ENCODE results near the gene PBX2. TPM values are rescaled to one million over a fixed set of nuclear protein-coding genes. Genes with fewer than 3 reads are reported as not detected.

The PBX2 gene
- total and polyA plus RNA-seq, 2 of the 4 experiments (the other 2 are of a cell fraction) = 17.7 to 56.8 TPM

GRCh38 chr6:32163559-32164258, 26.3 kb downstream of the PBX2 start:
- in situ Hi-C loops (cut with MboI; ENCODE audit: low sequenced_read_pairs) (no loop called here), intact Hi-C loops (cut with micrococcal nuclease) (no loop called here), dilution Hi-C loops (cut with HindIII; ENCODE audit: low sequenced_read_pairs, unreplicated experiment) (no loop called here)
- H2AK9ac ChIP-seq (replicated peaks; ENCODE audit: low read depth, low read length, poor library complexity) = no peak overlapping the region
- no peaks in the 10 kb centered on the region for H3K79me1 ChIP-seq (ENCODE audit: low read depth in 1 of 2, low read length in 2 of 2)
- H4K20me1 ChIP-seq (ENCODE audit: insufficient read depth, low read length) = no peaks in the 10 kb centered on the region
- no peak for TF ChIP-seq CHD1 (IDR thresholded peaks at IDR 0.05; ENCODE audit: low read depth, low read length)
- TF ChIP-seq RCOR1 (IDR thresholded peaks at IDR 0.05; ENCODE audit: insufficient replicate concordance, low read length) = no peak
- no peak for TF ChIP-seq BHLHE40 (IDR thresholded peaks at IDR 0.05; ENCODE audit: low read depth, low read length)
- no peak for TF ChIP-seq SMC3 (IDR thresholded peaks at IDR 0.05; ENCODE audit: low read depth, low read length)
- TF ChIP-seq NFE2L2 (IDR thresholded peaks at IDR 0.05; ENCODE audit: low read depth, low read length) = no peak
- TF ChIP-seq CTCF (conservative IDR thresholded peaks at IDR 0.05; ENCODE audit: low read depth, low read length) = no peak
- TF ChIP-seq POLR2A (IDR thresholded peaks at IDR 0.05; ENCODE audit: low read depth, low read length) = no peak
- DNase-seq (no peak), ATAC-seq (ENCODE audit: low read depth) (no peak)
- no peaks in the 10 kb centered on the region for H3K27me3 ChIP-seq (ENCODE audit: control insufficient read depth, insufficient read depth, low read length)
- no peaks in the 10 kb centered on the region for H3K9me3 ChIP-seq (ENCODE audit: control insufficient read depth, insufficient read depth, low read length)
- no peak overlapping the region for H3K4me3 ChIP-seq (ENCODE audit: insufficient read depth, low read depth, low read length)
- H3K18ac ChIP-seq (ENCODE audit: low read depth, low read length) = no peak overlapping the region
- ChIA-PET POLR2A (ENCODE audit: unreplicated experiment) (no interaction called here), CTCF (no interaction called here)
- H2AFZ ChIP-seq (replicated peaks; ENCODE audit: low read length, poor library complexity) = no peak overlapping the region
- H2BK15ac ChIP-seq (ENCODE audit: low read depth, low read length) = no peak overlapping the region
- H3K36me3 ChIP-seq (ENCODE audit: control insufficient read depth, insufficient read depth, low read length) = peaks cover 39% of the 10 kb centered on the region
- no TSS peak for BruUV-seq (replicated peaks)
- H3K27ac ChIP-seq (ENCODE audit: insufficient read depth, low read length) = no peak overlapping the region
- no peak overlapping the region for H3K4ac ChIP-seq (ENCODE audit: low read depth, low read length)
- H3K9ac ChIP-seq (ENCODE audit: low read depth, low read length) = no peak overlapping the region
- no peaks in the 10 kb centered on the region for H3K4me1 ChIP-seq (ENCODE audit: control insufficient read depth, insufficient read depth, low read length)
- peaks cover 3% of the 10 kb centered on the region; the same call in 1 of the 2 replicates for H3K9me1 ChIP-seq (ENCODE audit: insufficient read depth, low read length)
- H3K4me2 ChIP-seq (ENCODE audit: low read depth, low read length) = no peak overlapping the region
- H4K91ac ChIP-seq (ENCODE audit: insufficient read depth, low read depth, low read length) = no peak overlapping the region
- no peak overlapping the region for H4K5ac ChIP-seq (ENCODE audit: low read depth, low read length)
- H2BK5ac ChIP-seq (ENCODE audit: low read depth, low read length, poor library complexity, severe bottlenecking) = no peak overlapping the region
- no peak overlapping the region for H3K56ac ChIP-seq (ENCODE audit: extremely low read depth, insufficient read depth, low read length)
- no CpG with 5 or more reads among the region's 7 CpGs for WGBS, 2 experiments (ENCODE audit: extremely low coverage in 2 of 2, insufficient read length in 1 of 2)
- H4K8ac ChIP-seq (ENCODE audit: low read depth in 2 of 2, low read length in 2 of 2) = no peak overlapping the region
- no peak overlapping the region for H2BK120ac ChIP-seq (ENCODE audit: low read depth, low read length)
- H2BK20ac ChIP-seq (ENCODE audit: low read depth, low read length) = no peak overlapping the region
- H2AK5ac ChIP-seq (ENCODE audit: low read depth, low read length) = no peak overlapping the region
- no peak overlapping the region for H3K14ac ChIP-seq (replicated peaks; ENCODE audit: low read depth, low read length)
- H3K23ac ChIP-seq (ENCODE audit: low read depth, low read length) = no peak overlapping the region
